ENCODE data around the gene ABI1.

DNA sequence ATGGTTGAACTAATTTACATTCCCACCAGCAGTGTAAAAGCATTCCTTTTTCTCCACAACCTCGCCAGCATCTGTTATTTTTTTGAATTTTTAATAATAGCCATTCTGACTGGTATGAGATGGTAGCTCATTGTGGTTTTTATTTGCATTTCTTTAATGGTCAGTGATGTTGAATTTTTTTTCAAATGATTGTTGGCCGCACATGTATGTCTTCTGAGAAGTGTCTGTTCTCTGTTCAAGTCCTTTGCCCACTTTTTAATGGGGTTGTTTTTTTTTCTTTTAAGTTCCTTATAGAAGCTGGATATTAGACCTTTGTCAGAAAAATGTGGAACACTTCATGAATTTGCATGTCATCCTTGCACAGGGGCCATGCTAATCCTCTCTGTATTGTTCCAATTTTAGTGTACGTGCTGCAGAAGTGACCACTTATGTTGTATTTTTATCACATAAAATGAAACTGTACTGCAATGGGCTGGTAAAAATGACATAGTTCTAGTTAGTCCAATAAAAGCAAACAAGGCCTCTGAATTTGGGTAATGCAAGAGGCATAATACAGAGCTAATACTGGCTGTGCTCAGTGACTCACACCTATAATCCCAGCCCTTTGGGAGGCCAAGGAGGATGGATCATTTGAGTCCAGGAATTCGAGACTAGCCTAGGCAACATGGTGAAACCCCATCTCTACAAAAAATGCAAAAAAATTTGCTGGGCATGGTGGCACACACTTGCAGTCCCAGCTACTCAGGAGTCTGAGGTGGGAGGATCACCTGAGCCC is 70.3 kb downstream of the ABI1 start:
- TF ChIP-seq, protein P1, sequence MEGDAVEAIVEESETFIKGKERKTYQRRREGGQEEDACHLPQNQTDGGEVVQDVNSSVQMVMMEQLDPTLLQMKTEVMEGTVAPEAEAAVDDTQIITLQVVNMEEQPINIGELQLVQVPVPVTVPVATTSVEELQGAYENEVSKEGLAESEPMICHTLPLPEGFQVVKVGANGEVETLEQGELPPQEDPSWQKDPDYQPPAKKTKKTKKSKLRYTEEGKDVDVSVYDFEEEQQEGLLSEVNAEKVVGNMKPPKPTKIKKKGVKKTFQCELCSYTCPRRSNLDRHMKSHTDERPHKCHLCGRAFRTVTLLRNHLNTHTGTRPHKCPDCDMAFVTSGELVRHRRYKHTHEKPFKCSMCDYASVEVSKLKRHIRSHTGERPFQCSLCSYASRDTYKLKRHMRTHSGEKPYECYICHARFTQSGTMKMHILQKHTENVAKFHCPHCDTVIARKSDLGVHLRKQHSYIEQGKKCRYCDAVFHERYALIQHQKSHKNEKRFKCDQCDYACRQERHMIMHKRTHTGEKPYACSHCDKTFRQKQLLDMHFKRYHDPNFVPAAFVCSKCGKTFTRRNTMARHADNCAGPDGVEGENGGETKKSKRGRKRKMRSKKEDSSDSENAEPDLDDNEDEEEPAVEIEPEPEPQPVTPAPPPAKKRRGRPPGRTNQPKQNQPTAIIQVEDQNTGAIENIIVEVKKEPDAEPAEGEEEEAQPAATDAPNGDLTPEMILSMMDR (conservative IDR thresholded peaks at IDR 0.05): no peak
- TF ChIP-seq EZH2 (IDR thresholded peaks at IDR 0.05; ENCODE audit: low read depth): no peak

Data from PC-9 (cell line).